ENCODE results near the gene RGMA.

Gene RGMA

DNA sequence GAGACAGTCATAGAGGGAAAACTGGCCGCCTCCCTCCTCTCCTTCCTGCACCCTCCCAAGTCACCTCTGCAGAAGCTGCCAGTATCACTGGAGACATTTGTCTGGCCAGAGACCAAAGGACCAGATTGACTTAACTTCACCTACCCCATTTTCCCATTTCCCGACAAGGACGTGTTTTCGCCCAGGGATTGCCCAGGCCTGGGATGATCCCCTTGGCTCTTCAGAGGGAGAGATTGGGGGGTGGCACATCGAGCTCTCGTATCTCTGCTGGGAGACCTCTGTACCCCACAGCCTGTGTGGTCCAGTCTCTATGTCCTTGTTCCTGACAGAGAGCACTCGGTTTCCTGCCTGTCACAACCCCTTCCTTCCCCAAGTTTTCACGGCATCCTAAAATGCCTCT is 31.4 kb downstream of the RGMA start:
- no peaks in the 10 kb centered on the region for H3K36me3 ChIP-seq (ENCODE audit: insufficient read depth, low read length)
- no peak overlapping the region for H3K4me3 ChIP-seq (ENCODE audit: low read depth, low read length)
- H3K4me1 ChIP-seq (ENCODE audit: control insufficient read depth, insufficient read depth, low read length, unreplicated experiment), result no peaks in the 10 kb centered on the region
- no peak overlapping the region for H3K27ac ChIP-seq (ENCODE audit: low read depth, low read length)
- H3K27me3 ChIP-seq (ENCODE audit: insufficient read depth, low read length), result peaks cover 3% of the 10 kb centered on the region; the same call in 1 of the 2 replicates
- no peak overlapping the region for H2AFZ ChIP-seq (ENCODE audit: low read length, unreplicated experiment)
- no peaks in the 10 kb centered on the region for H3K79me2 ChIP-seq (ENCODE audit: control insufficient read depth, insufficient read depth, low read length, unreplicated experiment)

DNA sequence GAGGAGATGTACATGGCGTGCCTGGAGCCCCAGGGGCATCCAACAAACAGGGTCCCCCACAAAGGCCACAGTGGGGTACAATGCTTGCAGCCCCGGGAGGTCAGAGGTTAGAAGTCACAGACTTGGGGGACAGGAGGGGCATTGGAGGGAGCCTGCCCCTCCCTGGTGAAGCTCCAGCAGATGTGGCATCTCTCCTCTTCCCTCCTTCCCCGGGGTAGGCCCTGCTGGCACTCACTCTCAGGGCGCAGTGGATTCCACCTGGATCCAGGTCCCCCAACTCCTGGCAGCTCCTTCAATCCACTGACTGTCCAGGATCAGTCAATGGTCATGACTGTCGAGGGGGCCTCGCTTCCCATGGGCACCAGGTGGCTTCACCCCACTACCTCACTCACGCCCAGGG is 32.2 kb downstream of the RGMA start:
- Histone ChIP-seq H3K79me2 (ENCODE audit: control insufficient read depth, insufficient read depth, low read length, unreplicated experiment) (no peaks in the 10 kb centered on the region), H3K4me3 (ENCODE audit: low read depth, low read length) (no peak overlapping the region), H3K27me3 (ENCODE audit: insufficient read depth, low read length) (peaks cover 3% of the 10 kb centered on the region; the same call in 1 of the 2 replicates), H2AFZ (ENCODE audit: low read length, unreplicated experiment) (no peak overlapping the region), H3K36me3 (ENCODE audit: insufficient read depth, low read length) (no peaks in the 10 kb centered on the region), H3K27ac (ENCODE audit: low read depth, low read length) (no peak overlapping the region), H3K4me1 (ENCODE audit: control insufficient read depth, insufficient read depth, low read length, unreplicated experiment) (no peaks in the 10 kb centered on the region)

DNA sequence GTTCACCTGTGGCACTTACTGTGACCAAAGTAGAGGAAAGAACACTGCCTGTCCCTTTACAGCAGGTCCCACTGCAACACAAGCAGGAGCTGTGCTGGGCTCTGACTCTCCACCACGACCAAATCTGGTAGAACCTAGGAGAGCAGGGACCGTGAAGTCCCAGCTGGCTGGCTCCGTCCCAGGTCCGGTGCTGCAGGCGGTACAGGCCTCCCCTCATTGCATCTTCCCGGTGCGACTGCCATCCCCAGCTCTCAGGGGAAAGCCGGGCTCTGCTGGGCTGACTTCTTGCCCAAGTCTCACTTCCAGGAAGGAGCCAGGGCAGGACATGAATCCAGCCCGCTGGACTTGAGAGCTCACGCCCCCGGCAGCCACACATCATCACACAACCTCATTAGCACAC is 33.8 kb downstream of the RGMA start:
- Histone ChIP-seq H3K4me3 (ENCODE audit: low read depth, low read length) (no peak overlapping the region), H3K79me2 (ENCODE audit: control insufficient read depth, insufficient read depth, low read length, unreplicated experiment) (no peaks in the 10 kb centered on the region)

DNA sequence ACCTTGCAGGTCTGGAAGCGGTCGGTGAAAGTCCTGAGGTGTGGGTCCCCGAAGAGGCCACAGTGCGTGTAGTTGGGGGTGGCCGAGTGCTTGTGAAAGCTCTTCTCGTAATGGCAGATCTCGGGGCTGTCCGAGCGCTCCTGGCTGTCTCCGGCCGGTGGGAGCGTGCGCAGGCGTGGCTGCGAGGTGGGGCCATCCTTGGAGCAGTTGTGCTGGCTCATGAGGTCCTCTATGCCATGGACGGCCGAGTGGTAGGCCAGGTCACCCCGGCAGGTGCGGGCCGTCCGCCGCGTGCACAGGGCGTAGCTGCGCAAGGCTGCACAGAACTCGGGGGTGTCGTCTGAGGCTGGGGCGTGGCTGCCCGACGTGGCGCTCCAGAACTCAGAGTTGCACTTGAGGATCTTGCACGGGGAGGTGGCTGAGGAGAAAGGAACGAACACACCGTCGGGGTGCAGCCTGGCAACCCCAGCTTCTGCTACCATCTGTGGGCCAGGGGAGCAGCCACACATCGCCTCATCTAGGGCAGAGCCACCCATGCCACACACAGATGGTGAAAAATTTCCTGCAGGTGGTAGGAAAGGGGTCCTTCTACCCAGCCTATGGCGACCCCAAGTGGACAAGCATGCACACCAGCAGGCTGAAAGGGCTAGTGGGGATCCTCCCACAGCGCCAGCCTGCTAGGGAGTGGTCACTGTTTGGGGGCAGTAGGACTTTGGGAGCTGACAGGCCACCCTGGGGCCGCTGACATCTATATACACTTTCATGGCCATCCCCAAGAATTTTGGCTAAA is 36.7 kb downstream of the RGMA start:
- no peak overlapping the region for H2AFZ ChIP-seq (ENCODE audit: low read length, unreplicated experiment)
- no peaks in the 10 kb centered on the region for H3K27me3 ChIP-seq (ENCODE audit: insufficient read depth, low read length)
- H3K4me3 ChIP-seq (ENCODE audit: low read depth, low read length), result no peak overlapping the region
- H3K79me2 ChIP-seq (ENCODE audit: control insufficient read depth, insufficient read depth, low read length, unreplicated experiment), result no peaks in the 10 kb centered on the region
- no peaks in the 10 kb centered on the region for H3K4me1 ChIP-seq (ENCODE audit: control insufficient read depth, insufficient read depth, low read length, unreplicated experiment)
- no peaks in the 10 kb centered on the region for H3K36me3 ChIP-seq (ENCODE audit: insufficient read depth, low read length)
- no peak overlapping the region for H3K27ac ChIP-seq (ENCODE audit: low read depth, low read length)

More for the DNA sequence above, 33.8 kb downstream of the RGMA start:
- H2AFZ ChIP-seq (ENCODE audit: low read length, unreplicated experiment), result no peak overlapping the region
- no peaks in the 10 kb centered on the region for H3K4me1 ChIP-seq (ENCODE audit: control insufficient read depth, insufficient read depth, low read length, unreplicated experiment)
- no peak overlapping the region for H3K27ac ChIP-seq (ENCODE audit: low read depth, low read length)
- H3K36me3 ChIP-seq (ENCODE audit: insufficient read depth, low read length), result no peaks in the 10 kb centered on the region
- H3K27me3 ChIP-seq (ENCODE audit: insufficient read depth, low read length), result peaks cover 3% of the 10 kb centered on the region; the same call in 1 of the 2 replicates

DNA sequence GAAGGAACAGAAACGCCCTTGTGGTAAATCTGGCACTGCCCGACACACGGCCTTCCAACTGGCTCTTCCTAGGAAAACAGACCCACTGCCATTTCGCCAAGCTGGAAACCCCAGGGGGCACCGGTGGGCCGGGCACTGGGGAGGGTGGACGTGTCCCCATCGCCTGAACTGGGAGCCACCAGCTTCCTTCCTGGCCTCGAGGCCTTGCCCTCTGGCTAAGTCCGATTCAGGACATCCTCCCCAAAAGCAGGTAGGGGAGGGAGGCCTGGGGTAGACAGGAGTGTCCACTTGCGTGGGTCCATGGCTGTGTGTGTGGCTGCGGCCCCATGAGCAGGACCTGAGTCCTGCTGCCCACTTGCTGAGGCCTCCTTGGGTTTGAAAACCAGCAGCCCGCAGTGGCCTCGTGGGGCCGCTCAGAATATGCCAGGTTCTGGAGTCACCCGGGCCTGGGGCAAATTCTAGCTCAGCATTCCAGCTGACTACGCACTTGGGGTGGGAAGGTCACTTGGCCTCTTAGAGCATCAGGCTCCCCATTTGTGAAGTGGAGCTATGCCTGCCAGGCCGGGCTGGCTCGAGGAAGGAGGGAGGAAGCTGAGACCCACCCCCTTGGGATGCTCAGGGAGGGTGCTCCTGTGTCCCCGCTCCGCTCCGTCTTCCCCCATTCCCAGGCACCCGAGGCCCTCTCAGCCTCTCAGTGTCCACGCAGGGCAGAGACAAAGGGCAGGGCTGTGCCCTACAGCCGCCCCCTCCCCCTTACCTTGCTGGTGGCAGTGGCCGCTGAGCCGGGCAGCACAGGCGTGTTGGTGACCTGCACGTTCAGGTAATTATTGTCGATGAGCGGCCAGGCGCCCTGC is 37.5 kb downstream of the RGMA start:
- H3K79me2 ChIP-seq (ENCODE audit: control insufficient read depth, insufficient read depth, low read length, unreplicated experiment), result no peaks in the 10 kb centered on the region
- H3K27ac ChIP-seq (ENCODE audit: low read depth, low read length), result no peak overlapping the region
- H3K4me3 ChIP-seq (ENCODE audit: low read depth, low read length), result no peak overlapping the region
- H3K36me3 ChIP-seq (ENCODE audit: insufficient read depth, low read length), result no peaks in the 10 kb centered on the region
- no peaks in the 10 kb centered on the region for H3K4me1 ChIP-seq (ENCODE audit: control insufficient read depth, insufficient read depth, low read length, unreplicated experiment)
- H2AFZ ChIP-seq (ENCODE audit: low read length, unreplicated experiment), result no peak overlapping the region
- no peaks in the 10 kb centered on the region for H3K27me3 ChIP-seq (ENCODE audit: insufficient read depth, low read length)

DNA sequence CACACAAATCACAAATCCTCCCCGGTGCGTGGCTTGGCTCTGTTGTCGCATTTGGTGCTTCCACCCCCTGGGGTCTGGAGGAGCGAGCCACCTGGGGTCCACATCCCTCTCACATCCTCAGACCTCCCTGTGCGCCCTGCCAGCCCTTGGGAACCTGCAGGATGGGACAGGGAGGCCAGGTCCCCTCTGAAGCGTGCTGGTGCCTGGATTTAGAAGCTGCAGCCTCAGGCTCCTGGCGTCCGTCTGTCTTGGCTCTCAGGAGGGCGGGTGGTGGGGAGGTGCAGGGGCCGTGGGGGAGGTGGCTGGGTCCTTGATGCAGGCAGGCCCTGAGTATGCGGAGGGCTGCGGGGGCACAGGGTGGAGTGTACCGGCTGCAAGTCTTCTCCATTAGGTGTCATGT is 38.4 kb downstream of the RGMA start:
- Histone ChIP-seq H3K27me3 (ENCODE audit: insufficient read depth, low read length) (no peaks in the 10 kb centered on the region), H3K36me3 (ENCODE audit: insufficient read depth, low read length) (no peaks in the 10 kb centered on the region), H3K27ac (ENCODE audit: low read depth, low read length) (no peak overlapping the region), H3K4me3 (ENCODE audit: low read depth, low read length) (no peak overlapping the region), H3K79me2 (ENCODE audit: control insufficient read depth, insufficient read depth, low read length, unreplicated experiment) (no peaks in the 10 kb centered on the region), H2AFZ (ENCODE audit: low read length, unreplicated experiment) (no peak overlapping the region), H3K4me1 (ENCODE audit: control insufficient read depth, insufficient read depth, low read length, unreplicated experiment) (no peaks in the 10 kb centered on the region)

DNA sequence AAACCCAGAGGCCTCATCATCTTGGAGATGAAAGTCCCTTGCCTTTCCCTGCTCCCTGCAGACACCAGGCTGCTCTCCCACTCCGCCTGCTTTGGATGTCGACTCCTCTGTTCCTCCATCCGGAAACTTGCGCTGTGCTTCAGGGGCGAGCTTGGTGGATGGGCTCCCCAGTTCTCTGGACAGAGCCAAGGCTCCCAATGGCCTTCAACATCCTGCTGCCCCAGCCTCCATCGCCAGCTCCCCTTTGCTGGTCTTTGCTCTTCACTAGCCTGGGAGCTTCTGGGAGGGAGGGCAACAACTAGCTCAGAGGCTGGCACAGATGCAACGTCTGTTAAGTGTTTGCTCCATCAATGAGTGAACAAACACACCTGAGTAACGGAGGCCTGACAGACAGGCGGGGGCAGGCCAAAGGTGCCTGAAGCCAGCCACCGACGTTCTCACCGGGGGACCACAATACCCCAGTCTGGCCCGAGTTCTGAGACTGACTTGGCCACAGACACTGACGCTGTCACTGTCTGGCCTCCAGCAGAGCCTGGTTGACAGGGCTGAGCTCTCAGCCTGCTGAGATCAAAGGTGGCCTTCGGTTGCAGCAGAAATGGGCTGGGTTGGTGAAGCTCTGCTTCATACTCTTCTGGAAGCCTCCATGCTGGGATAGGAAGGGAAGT is 39.0 kb downstream of the RGMA start:
- Histone ChIP-seq H3K79me2 (ENCODE audit: control insufficient read depth, insufficient read depth, low read length, unreplicated experiment) (no peaks in the 10 kb centered on the region), H2AFZ (ENCODE audit: low read length, unreplicated experiment) (no peak overlapping the region), H3K27me3 (ENCODE audit: insufficient read depth, low read length) (no peaks in the 10 kb centered on the region), H3K4me3 (ENCODE audit: low read depth, low read length) (no peak overlapping the region), H3K36me3 (ENCODE audit: insufficient read depth, low read length) (no peaks in the 10 kb centered on the region), H3K4me1 (ENCODE audit: control insufficient read depth, insufficient read depth, low read length, unreplicated experiment) (no peaks in the 10 kb centered on the region), H3K27ac (ENCODE audit: low read depth, low read length) (no peak overlapping the region)

DNA sequence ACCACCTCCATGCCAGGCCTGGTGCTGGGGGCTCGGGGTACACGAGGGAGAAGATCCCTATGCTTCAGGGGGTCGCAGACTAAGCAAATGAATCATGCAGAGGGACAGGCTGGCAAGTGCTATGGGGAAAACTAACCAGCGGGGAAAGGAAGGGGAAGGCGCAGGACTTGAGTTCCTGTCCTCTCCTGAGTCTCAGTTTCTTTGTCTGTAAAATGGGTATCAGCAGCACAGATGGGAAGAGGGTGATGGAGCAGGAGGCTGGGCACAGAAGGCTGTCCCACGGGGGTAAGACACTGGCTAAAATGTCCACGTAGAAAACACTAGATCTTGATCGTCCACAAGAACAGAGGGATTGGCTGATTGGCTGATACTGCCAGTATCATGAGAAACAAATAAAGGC is 39.8 kb downstream of the RGMA start:
- Histone ChIP-seq H3K4me1 (ENCODE audit: control insufficient read depth, insufficient read depth, low read length, unreplicated experiment) (no peaks in the 10 kb centered on the region), H3K4me3 (ENCODE audit: low read depth, low read length) (no peak overlapping the region), H3K27me3 (ENCODE audit: insufficient read depth, low read length) (no peaks in the 10 kb centered on the region), H3K27ac (ENCODE audit: low read depth, low read length) (no peak overlapping the region), H3K79me2 (ENCODE audit: control insufficient read depth, insufficient read depth, low read length, unreplicated experiment) (no peaks in the 10 kb centered on the region), H3K36me3 (ENCODE audit: insufficient read depth, low read length) (no peaks in the 10 kb centered on the region), H2AFZ (ENCODE audit: low read length, unreplicated experiment) (no peak overlapping the region)

DNA sequence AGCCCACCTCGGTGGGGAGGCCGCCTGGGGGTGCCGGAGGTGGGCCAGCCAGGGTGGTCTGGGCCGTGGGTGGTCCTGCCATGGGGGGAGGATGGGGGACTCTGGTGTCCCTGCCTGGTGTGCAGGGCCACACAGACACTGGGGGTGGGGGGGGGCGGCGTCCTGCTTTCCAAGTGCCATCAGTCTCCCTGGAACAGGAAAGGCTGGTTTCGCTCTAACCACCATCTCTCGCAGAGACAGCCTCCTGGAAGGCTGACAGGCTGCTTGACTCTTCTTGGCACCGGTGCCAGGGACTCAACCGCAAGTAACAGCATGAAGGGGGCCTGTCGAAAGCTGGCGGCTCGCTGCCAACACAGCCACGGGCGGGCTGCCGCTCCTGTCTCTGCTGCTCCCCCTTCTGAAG is 40.3 kb downstream of the RGMA start:
- no peak overlapping the region for H3K27ac ChIP-seq (ENCODE audit: low read depth, low read length)
- H3K79me2 ChIP-seq (ENCODE audit: control insufficient read depth, insufficient read depth, low read length, unreplicated experiment), result no peaks in the 10 kb centered on the region
- H3K4me3 ChIP-seq (ENCODE audit: low read depth, low read length), result no peak overlapping the region
- no peaks in the 10 kb centered on the region for H3K27me3 ChIP-seq (ENCODE audit: insufficient read depth, low read length)
- H2AFZ ChIP-seq (ENCODE audit: low read length, unreplicated experiment), result no peak overlapping the region
- no peaks in the 10 kb centered on the region for H3K4me1 ChIP-seq (ENCODE audit: control insufficient read depth, insufficient read depth, low read length, unreplicated experiment)
- no peaks in the 10 kb centered on the region for H3K36me3 ChIP-seq (ENCODE audit: insufficient read depth, low read length)

DNA sequence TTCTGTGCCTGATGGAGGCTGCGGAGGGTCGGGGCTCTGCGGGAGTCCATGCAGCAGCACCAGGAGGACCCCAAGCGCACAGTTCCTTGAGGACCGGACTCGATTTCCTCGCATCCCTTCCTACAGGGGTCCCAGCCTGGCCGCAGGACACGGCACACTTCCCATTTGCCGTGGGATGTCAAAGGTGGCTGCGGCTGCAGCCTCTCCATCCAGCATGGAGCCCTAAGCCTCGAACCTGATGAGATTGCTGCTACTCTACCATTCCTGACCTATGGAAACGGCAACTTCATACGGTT is 40.6 kb downstream of the RGMA start:
- Histone ChIP-seq H3K4me1 (ENCODE audit: control insufficient read depth, insufficient read depth, low read length, unreplicated experiment) (no peaks in the 10 kb centered on the region), H3K36me3 (ENCODE audit: insufficient read depth, low read length) (no peaks in the 10 kb centered on the region), H3K27ac (ENCODE audit: low read depth, low read length) (no peak overlapping the region), H2AFZ (ENCODE audit: low read length, unreplicated experiment) (no peak overlapping the region), H3K27me3 (ENCODE audit: insufficient read depth, low read length) (no peaks in the 10 kb centered on the region), H3K79me2 (ENCODE audit: control insufficient read depth, insufficient read depth, low read length, unreplicated experiment) (no peaks in the 10 kb centered on the region), H3K4me3 (ENCODE audit: low read depth, low read length) (no peak overlapping the region)
